Transverse colon (tissue), 4 donors: ENCODE data around the gene LRRC3. TPM values are rescaled to one million over a fixed set of nuclear protein-coding genes. Genes with fewer than 3 reads are reported as not detected.

Experiments used
- DNase-seq: peaks from one replicate; pipeline ENCODE4 v3.0.0-alpha.2; 2019
- H3K27ac ChIP-seq, 4 donors: fragments of 200-600 bp; sonication (generic); 2 replicates each; pipeline ENCODE4 v1.5.1; 2016 to 2018; ENCODE audit warnings: inconsistent platforms in 4 of 4
- H3K27me3 ChIP-seq: fragments of 200-600 bp; sonication (generic); 2 replicates; pipeline ENCODE4 v1.5.1; 2017; ENCODE audit warnings: inconsistent platforms
- H3K36me3 ChIP-seq, 4 donors: fragments of 200-600 bp; sonication (generic); 2 replicates each; pipeline ENCODE4 v1.5.1; 2017 to 2019; ENCODE audit warnings: inconsistent platforms in 4 of 4
- H3K4me1 ChIP-seq, 4 donors: fragments of 200-600 bp; sonication (generic); 2 replicates each; pipeline ENCODE4 v1.5.1; 2017 to 2020; ENCODE audit warnings: inconsistent platforms in 4 of 4
- H3K4me3 ChIP-seq, 4 donors: fragments of 200-600 bp; sonication (generic); 1 replicate in 1 of 4; 2 replicates in 3 of 4; pipeline versions ENCODE4 v1.5.1 to v1.6.1; 2017 to 2019; ENCODE audit warnings: inconsistent platforms in 4 of 4
- H3K9me3 ChIP-seq, 2 donors: fragments of 200-600 bp; sonication (generic); 2 replicates each; pipeline ENCODE4 v1.5.1; 2017 to 2019; ENCODE audit warnings: inconsistent platforms in 2 of 2
- EP300 ChIP-seq: sonication (generic); formaldehyde crosslinking; IDR thresholded peaks from one replicate; pipeline ENCODE4 v1.6.1; 2017; ENCODE audit warnings: antibody characterized with exemption, low read depth
- POLR2A ChIP-seq: fragments of 450-650 bp; IDR thresholded peaks from one replicate; pipeline ENCODE4 v1.6.1; 2016; ENCODE audit warnings: antibody characterized with exemption, mild to moderate bottlenecking, moderate library complexity
- POLR2AphosphoS5 ChIP-seq, 3 donors: sonication (generic); formaldehyde crosslinking; IDR thresholded peaks; one replicate each; pipeline ENCODE4 v1.6.1; 2016; ENCODE audit warnings: antibody characterized with exemption in 3 of 3
- WGBS, 2 donors: methylation state at CpG; one replicate each; pipeline ENCODE4 v1.1.5; 2018; ENCODE audit warnings: low coverage in 1 of 2; 5-methylcytosine and 5-hydroxymethylcytosine counted together
- in situ Hi-C, 4 donors: fragments of 200-750 bp; cut with MboI; loops; one replicate each; pipeline versions ENCODE4 v1.15.0 to v1.15.1; 2017; ENCODE audit warnings: low sequenced_read_pairs in 3 of 4, low pct_ligation_motif_present in 1 of 4, low pct_unique_long_range_greater_than_20kb in 1 of 4
- intact Hi-C: fragments of 100-400 bp; cut with DNase I; formaldehyde crosslinking; loops from one replicate; pipeline ENCODE4 v1.15.1; 2023; ENCODE audit warnings: low total_unique reads
- total RNA-seq, 4 donors: library from RNA; depleted of rRNA; stranded (reverse); fragments of >200 nt; gene quantifications; one replicate each; pipeline ENCODE4 v1.1.0, GENCODE V29; 2016
- TF ChIP-seq, protein P1 (sequence below), 5 experiments: fragments of 200-600 bp in 3 of 5; fragments of 450-650 bp in 2 of 5; sonication (generic) in 3 of 5; IDR thresholded peaks; 1 replicate in 2 of 5; 2 replicates in 3 of 5; pipeline ENCODE4 v1.5.1; 2016 to 2017; ENCODE audit warnings: antibody characterized with exemption in 5 of 5, inconsistent platforms in 3 of 5, mild to moderate bottlenecking in 2 of 5, moderate library complexity in 1 of 5

LRRC3 gene
- total RNA-seq, 4 donors from 2014 or later: 4.4 to 6.7 (median 5.1) TPM

DNA sequence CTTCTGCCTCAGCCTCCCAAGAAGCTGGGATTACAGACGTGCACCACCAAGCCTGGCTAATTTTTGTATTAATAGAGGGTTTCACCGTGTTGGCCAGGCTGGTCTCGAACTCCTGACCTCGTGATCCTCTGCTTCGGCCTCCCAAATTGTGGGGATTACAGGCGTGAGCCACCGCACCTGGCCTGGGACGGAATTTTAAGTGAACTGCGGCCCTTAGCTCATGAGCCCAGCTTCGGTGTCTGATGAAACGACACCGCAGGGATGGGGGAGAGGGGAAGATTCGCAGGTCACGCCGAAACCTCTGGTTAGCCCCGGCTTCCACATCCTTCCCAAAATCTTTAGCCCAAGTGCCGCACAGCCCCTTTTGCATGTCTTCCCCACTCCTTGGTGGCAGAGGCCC is 39.1 kb downstream of the LRRC3 start:
- no peak for DNase-seq
- WGBS, 2 donors: 93 to 95% methylated on average over 14 to 15 of the region's 17 CpGs
- intact Hi-C loops: no loop called here
- in situ Hi-C loops: no loop called here
- H3K36me3 ChIP-seq: no peaks in the 10 kb centered on the region
- H3K4me1 ChIP-seq: peaks cover 0 to 10% (median 0%) of the 10 kb centered on the region in 4 donors
- no peak overlapping the region for H3K4me3 ChIP-seq
- peaks cover 5 to 7% of the 10 kb centered on the region in 2 donors for H3K9me3 ChIP-seq
- no peak overlapping the region for H3K27ac ChIP-seq
- TF ChIP-seq EP300: no peak
- TF ChIP-seq, protein P1, sequence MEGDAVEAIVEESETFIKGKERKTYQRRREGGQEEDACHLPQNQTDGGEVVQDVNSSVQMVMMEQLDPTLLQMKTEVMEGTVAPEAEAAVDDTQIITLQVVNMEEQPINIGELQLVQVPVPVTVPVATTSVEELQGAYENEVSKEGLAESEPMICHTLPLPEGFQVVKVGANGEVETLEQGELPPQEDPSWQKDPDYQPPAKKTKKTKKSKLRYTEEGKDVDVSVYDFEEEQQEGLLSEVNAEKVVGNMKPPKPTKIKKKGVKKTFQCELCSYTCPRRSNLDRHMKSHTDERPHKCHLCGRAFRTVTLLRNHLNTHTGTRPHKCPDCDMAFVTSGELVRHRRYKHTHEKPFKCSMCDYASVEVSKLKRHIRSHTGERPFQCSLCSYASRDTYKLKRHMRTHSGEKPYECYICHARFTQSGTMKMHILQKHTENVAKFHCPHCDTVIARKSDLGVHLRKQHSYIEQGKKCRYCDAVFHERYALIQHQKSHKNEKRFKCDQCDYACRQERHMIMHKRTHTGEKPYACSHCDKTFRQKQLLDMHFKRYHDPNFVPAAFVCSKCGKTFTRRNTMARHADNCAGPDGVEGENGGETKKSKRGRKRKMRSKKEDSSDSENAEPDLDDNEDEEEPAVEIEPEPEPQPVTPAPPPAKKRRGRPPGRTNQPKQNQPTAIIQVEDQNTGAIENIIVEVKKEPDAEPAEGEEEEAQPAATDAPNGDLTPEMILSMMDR (IDR thresholded peaks at IDR 0.05): no peak
- TF ChIP-seq POLR2A: no peak
- TF ChIP-seq POLR2AphosphoS5 (IDR thresholded peaks at IDR 0.05): no peak
- peaks cover 14% of the 10 kb centered on the region for H3K27me3 ChIP-seq

DNA sequence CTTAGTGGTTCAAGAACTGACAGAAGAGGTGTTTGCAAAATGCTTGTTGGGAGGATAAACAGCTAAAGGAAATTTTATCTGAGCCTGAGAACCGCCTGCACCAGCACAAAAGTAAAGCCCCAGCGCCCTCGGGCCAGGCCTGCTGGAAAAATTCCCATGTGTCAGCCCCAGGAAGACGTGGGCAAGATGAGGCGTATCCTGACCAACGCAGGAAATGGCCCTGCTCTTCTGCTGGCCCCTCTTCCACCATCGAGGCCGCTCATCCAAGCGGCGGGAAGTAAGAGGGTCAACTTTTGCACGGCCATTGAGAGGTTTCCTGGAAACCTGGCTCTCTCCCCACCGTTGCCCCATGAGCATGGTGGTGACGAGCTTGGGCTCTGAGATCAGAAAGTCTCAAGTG is 39.6 kb downstream of the LRRC3 start:
- intact Hi-C loops (no loop called here), in situ Hi-C loops (no loop called here)
- H3K9me3 ChIP-seq: peaks cover 5 to 7% of the 10 kb centered on the region in 2 donors
- peaks cover 0 to 10% (median 0%) of the 10 kb centered on the region in 4 donors for H3K4me1 ChIP-seq
- H3K27ac ChIP-seq: no peak overlapping the region
- peaks cover 18% of the 10 kb centered on the region for H3K27me3 ChIP-seq
- TF ChIP-seq EP300 (no peak), POLR2AphosphoS5 (IDR thresholded peaks at IDR 0.05) (no peak), POLR2A (no peak)
- TF ChIP-seq, protein P1 (IDR thresholded peaks at IDR 0.05): no peak
- no peaks in the 10 kb centered on the region for H3K36me3 ChIP-seq
- no peak for DNase-seq
- 80 to 87% methylated on average over 1 to 13 of the region's 13 CpGs for WGBS, 2 donors
- H3K4me3 ChIP-seq: no peak overlapping the region

DNA sequence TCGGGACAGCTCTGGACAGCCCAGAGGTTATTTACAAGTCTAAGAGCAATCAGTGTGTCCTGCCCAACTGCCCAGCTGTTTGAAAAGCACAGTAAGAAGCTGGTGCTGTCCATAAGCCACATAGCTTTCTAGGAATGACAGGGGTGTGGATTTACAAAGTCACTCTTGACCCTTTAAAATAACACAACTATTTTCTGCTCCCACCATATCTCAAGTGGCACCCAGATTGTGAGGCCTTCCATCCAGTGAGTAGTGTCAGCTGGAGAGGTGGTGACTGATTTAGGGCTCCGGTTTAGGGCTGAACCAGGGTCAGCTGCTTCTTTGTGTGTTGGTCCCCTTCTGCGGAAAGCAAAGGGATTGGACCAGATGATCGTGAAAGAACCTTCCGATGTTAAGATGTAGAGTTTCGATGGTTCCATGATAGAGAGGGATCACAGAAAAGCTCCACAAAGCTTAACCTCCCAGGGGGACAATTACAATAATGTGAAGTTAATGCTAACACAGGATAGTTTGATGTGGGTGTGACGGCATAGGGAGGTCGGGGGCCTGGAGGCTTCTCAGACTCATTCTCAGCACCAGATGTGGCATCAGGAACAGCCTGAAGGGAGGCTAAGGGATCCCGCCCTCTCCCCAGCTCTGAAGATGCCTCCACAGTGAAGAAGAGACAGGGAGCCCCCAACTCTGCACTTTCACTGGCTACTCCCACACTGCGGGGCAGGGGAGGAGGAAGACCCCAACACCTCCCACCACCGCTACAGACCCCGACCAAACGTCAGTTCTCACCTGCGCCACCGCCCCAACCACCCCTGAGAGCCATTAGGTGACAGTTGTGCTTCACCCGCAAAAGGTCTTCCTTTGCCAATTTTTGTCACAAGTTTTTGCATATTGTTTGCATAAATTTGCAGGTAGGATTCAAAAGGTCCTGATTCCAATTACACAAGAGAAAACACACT is 40.6 kb downstream of the LRRC3 start:
- no peak overlapping the region for H3K27ac ChIP-seq
- intact Hi-C loops: no loop called here
- WGBS, 2 donors: 87% methylated on average over 16 of the region's 16 CpGs; no CpG with 5 or more reads in 1 of the 2 donors
- H3K27me3 ChIP-seq: peaks cover 25% of the 10 kb centered on the region
- peaks cover 5 to 7% of the 10 kb centered on the region in 2 donors for H3K9me3 ChIP-seq
- in situ Hi-C loops: no loop called here
- no peak for DNase-seq
- no peak overlapping the region for H3K4me3 ChIP-seq
- H3K36me3 ChIP-seq: no peaks in the 10 kb centered on the region
- TF ChIP-seq POLR2AphosphoS5 (IDR thresholded peaks at IDR 0.05) (no peak), POLR2A (no peak), EP300 (no peak)
- TF ChIP-seq, protein P1 (IDR thresholded peaks at IDR 0.05): no peak
- peaks cover 0 to 10% (median 0%) of the 10 kb centered on the region in 4 donors for H3K4me1 ChIP-seq

DNA sequence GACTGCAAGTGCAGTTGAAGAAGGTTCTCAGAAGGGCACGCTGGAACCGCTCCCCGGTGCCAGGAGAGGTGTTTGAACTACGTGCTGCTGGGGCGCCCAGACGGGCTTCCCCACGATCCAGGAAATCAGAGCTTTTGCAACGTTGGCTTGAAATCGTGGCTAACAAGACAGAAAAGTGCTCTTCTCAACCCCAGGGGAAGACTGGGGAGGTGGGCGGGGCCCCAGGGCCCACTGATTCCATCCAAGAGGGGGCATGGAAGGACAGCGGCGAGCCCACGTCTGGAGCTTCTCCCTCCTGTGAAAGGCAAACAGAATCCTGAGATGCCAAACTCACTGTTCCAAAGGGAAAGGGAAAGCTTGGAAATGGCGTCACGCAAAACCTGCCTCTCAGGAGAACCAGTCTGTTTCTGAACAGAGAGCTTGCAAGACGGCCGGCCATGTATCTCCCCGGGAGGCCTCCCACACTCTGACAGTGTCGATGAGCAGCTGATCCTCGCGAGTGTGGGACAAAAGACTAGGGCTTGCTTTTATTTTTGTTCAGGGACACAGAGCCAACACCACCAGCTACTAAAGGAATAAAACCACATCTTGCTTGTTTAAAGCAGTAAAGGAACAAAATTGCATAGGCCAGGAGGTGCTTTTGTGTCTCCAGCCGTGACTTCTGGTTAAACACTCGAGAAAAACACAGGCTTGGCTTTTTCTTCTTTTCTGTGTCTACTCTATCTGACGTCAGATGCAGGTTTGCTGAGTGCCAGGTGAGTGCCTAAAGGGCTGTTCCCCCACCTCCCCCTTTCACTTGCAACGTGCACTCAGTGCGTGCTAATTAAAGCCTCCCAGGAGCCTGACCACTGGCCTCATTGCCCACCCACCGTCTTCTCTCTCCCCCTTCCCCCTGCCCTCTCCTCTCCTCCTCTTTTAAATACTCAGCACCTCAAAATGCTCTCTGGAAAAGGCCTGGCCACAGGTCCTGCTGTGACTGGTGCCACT is 41.5 kb downstream of the LRRC3 start:
- in situ Hi-C loops: no loop called here
- Histone ChIP-seq H3K27ac (no peak overlapping the region), H3K9me3 (peaks cover 5 to 7% of the 10 kb centered on the region in 2 donors), H3K27me3 (peaks cover 25% of the 10 kb centered on the region), H3K36me3 (no peaks in the 10 kb centered on the region), H3K4me3 (no peak overlapping the region), H3K4me1 (peaks cover 0 to 10% (median 0%) of the 10 kb centered on the region in 4 donors)
- WGBS, 2 donors: 59 to 68% methylated on average over 9 to 27 of the region's 27 CpGs
- TF ChIP-seq POLR2AphosphoS5 (IDR thresholded peaks at IDR 0.05) (no peak), POLR2A (no peak), EP300 (no peak)
- TF ChIP-seq, protein P1 (IDR thresholded peaks at IDR 0.05): no peak
- intact Hi-C loops: no loop called here
- DNase-seq: no peak
